Transverse colon (tissue), 4 donors: ENCODE data around the gene GDF2.

Experiments
- EP300 ChIP-seq: sonication (generic); formaldehyde crosslinking; IDR thresholded peaks from one replicate; pipeline ENCODE4 v1.6.1; 2017; ENCODE audit warnings: antibody characterized with exemption, low read depth
- POLR2A ChIP-seq: fragments of 450-650 bp; IDR thresholded peaks from one replicate; pipeline ENCODE4 v1.6.1; 2016; ENCODE audit warnings: antibody characterized with exemption, mild to moderate bottlenecking, moderate library complexity
- POLR2AphosphoS5 ChIP-seq, 3 donors: sonication (generic); formaldehyde crosslinking; IDR thresholded peaks; one replicate each; pipeline ENCODE4 v1.6.1; 2016; ENCODE audit warnings: antibody characterized with exemption in 3 of 3
- TF ChIP-seq, protein P1 (sequence below), 5 experiments: fragments of 200-600 bp in 3 of 5; fragments of 450-650 bp in 2 of 5; sonication (generic) in 3 of 5; IDR thresholded peaks; 1 replicate in 2 of 5; 2 replicates in 3 of 5; pipeline ENCODE4 v1.5.1; 2016 to 2017; ENCODE audit warnings: antibody characterized with exemption in 5 of 5, inconsistent platforms in 3 of 5, mild to moderate bottlenecking in 2 of 5, moderate library complexity in 1 of 5

DNA sequence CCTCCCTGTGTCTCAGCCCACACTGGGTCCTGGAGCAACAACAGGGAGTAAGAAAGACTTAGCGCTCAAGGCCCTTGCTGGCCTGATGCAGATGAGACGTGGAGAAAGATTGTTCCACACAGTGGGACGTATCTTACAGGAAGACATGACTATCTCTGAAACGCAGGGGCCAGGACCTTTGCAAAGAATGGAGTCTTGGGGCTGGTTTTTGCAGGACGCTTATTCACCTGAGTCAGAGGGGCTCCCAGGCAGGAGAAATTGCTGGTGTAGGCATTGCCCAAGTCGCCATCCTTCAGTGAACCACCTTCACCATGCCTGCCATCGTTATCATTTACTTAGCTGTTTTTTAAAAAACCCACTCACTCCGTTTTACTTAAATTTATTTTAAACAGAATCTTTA, 34.0 kb upstream of the GDF2 start:
- TF ChIP-seq, protein P1, sequence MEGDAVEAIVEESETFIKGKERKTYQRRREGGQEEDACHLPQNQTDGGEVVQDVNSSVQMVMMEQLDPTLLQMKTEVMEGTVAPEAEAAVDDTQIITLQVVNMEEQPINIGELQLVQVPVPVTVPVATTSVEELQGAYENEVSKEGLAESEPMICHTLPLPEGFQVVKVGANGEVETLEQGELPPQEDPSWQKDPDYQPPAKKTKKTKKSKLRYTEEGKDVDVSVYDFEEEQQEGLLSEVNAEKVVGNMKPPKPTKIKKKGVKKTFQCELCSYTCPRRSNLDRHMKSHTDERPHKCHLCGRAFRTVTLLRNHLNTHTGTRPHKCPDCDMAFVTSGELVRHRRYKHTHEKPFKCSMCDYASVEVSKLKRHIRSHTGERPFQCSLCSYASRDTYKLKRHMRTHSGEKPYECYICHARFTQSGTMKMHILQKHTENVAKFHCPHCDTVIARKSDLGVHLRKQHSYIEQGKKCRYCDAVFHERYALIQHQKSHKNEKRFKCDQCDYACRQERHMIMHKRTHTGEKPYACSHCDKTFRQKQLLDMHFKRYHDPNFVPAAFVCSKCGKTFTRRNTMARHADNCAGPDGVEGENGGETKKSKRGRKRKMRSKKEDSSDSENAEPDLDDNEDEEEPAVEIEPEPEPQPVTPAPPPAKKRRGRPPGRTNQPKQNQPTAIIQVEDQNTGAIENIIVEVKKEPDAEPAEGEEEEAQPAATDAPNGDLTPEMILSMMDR (IDR thresholded peaks at IDR 0.05), result no peak
- TF ChIP-seq POLR2A (no peak), POLR2AphosphoS5 (IDR thresholded peaks at IDR 0.05) (no peak), EP300 (no peak)
